Stimulated activated CD4-positive, alpha-beta T cell treated with anti-CD3 and anti-CD28 coated beads, Interleukin-2, amount 100 ng/mL, for 48 hours (primary cell): ENCODE results near the gene NFAT5.
"Not testable (repeated sequence)": the region's sequence is repeated elsewhere in the genome, so short reads cannot be mapped to it uniquely, and the experiment has no call there.

Source experiments
- DNase-seq, 2 donors: peaks; one replicate each; pipeline ENCODE4 v3.0.0-alpha.2; 2020

Gene NFAT5

DNA sequence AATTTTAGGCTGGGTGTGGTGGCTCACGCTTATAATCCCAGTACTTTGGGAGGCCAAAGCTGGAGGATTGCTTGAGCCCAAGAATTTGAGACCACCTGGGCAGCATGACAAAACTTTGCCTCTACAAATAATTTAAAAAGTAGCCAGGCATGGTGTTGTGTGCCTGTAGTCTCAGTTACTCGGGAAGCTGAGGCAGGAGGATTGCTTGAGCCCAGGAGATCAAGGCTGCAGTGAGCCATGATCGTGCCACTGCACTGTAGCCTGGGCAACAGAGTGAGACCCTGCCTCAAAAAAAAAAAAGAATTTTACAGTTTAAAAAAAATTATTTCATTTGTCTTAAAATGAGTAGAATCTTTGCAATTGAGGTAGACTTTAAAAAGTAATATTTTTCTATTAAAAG, 78.2 kb downstream of the NFAT5 start:
- not testable (repeated sequence) for DNase-seq

DNA sequence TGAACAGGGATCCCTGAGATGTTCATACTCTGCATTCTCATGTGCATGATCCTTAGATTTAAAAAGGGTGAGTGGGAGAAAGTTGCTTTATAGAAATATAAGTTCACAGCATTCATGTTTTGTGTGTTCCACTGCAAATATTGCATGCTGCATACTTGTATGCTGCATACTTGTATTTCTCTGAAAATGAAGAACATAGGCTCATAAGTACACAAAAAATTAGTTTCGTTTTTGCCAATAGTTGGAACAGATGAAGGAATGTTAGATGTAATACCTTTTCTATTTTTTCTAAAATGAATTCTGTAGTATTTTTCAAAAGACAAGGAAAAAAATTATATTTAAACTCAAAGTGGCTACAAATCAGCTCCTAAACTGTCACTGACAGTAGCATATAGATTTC, 79.0 kb downstream of the NFAT5 start:
- no peak for DNase-seq

DNA sequence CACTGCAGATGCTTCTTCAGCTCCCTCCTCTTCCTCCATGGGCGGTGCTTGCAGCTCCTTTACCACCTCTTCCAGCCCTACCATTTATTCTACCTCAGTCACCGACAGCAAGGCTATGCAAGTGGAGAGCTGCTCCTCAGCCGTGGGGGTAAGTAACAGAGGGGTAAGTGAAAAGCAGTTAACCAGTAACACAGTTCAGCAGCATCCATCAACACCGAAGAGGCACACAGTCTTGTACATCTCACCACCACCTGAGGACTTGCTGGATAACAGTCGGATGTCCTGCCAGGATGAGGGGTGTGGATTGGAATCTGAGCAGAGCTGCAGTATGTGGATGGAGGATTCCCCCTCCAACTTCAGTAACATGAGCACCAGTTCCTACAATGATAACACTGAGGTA, 81.3 kb downstream of the NFAT5 start:
- no peak for DNase-seq

DNA sequence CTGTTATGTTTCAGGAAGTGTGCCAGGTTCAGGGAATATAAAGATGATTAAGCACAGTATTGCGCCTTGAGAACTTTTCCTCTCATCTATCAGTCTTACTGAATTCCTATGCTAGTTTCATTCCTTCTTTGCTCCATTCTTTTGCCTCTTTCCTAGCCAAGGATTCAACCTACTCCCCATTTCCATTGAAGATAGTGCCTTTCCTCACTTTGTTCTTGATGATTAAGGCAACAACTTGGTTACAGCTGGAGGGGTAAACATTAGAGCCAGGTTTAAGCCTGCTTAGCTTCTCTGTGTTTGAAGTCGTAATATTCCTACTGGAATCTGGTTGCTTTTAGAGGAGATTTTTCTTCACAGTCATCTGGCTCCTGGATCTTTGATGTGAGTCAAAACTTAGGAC, 85.5 kb downstream of the NFAT5 start:
- no peak for DNase-seq

DNA sequence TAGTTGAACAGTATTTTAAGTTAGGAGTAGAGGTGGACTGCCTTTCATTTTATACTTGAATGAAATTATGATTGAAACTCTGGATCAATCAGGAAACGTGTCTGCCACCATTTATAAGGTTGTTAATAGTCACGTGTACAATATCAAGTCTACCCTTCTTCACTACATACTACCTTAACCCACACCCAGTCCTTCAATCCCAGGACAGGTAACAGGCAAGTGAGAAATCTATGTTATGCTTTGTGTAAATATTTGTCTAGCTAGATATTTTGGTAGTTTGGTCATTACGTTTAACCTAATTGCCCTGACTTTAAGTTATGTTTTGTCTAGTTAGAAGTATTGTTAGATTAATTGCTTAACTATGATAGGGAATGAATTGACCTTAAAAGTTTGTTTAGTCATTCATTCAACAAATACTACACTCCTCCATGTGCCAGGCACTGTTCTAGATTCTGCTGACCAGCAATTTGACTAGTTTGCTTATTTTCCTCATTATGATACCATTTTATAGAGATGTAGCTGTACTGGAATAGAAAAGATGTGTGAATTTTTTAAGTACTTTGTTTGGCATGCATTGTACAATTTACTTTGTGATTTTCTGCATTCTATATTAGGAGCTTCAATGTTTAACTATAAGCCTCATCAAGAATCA, 88.6 kb downstream of the NFAT5 start:
- DNase-seq, result no peak

DNA sequence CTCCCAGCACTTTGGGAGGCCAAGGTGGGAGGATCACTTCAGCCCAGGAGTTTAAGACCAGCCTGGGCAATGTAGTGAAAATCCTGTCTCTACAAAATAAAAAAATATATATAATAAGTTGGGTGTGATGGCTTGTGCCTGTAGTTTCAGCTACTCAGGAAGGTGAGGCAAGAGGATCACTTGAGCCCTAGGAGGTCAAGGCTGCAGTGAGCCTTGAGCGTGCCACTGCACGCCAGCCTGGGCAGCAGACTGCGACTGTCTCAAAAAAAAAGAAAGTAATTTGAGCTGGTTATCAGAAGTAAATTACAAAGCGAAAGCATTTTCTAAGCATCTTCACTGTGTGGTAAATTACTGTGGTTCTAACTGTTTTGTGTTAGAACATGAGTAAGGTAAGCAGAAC, 94.4 kb downstream of the NFAT5 start:
- DNase-seq, result no peak

DNA sequence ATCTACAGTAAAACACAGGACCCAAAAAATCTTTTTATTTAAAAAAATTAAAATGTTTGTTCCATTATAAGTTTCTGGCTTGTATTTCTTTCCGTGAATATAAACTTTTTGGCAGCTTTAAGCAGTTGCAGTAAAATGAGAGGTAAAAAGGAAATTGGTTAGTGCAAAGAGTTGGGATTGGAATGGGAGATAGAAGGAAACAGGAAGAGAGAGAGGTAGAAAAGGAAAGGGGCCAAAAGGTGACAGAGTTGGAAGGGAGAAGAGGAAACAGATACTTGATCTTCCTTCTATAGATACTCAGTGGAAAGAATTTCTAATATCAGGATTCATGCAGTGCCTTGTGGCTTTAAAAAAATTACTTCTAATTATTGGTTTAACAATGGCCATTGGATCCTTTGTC, 97.1 kb downstream of the NFAT5 start:
- no peak for DNase-seq

DNA sequence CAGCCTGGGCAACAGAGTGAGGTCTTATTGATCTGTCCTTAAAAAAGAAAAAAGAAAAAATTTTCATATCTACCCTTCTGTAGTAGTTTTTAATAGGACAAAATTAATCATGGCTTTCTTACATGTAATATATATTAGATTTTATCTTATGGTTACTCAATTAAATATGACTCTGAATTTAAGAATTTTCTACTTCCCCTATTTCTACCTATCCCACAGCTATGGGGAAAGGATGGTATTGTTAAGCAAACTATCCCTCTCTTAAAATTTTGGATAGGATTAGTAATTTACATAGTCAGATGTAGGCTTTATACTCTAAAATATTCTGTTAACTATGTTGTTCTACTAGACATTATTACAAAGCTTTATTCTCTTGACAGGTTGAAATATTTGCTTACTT, 98.1 kb downstream of the NFAT5 start:
- no peak for DNase-seq

DNA sequence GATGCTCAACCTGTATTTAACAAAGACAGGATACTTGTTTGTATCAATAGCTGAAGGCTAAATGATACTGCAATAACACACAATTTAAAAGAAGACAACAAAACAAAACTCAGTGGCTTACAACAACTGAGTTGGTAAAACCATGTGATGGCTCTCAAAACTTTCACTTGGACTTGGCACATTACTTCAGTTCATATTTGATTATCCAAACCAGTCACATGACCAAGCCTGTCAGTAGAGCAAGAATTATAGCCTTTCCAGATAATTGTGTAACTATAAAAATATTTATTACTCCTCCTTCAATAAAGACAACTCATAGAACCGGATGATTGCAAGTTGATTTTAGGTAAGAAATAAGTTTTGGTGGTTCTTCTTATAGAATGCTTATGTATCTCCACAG, 103.8 kb downstream of the NFAT5 start:
- no peak for DNase-seq

DNA sequence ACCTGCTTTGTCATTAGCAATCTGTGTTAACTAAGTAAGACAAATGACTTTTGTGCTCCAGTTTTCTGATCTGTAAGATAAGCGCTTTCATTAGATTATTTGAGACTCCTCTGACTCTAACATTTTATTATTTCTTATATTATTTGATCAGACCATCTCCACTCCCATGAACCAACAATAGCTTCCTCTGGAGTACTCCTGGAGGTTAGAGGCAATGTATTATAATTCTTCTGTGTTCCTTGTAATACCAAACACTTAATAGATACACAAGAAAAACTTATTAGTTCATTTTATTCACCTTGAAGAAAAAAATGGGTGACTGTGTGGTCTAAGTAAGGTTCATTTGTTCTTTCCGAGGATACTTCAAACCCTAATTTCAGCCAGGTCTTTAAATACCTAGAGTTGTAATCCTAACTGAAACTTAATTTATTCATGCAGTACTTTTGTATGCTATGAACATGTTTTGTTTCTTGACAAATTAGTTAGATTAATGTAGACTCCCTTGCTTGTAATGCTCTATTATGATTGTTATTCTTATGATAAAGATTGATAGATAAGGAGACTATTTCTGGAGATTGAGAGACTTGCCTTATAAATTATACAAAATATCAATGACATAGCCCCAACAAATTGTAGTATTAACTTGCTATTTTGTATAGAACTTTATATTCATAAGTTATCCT, 106.7 kb downstream of the NFAT5 start:
- DNase-seq, result no peak

DNA sequence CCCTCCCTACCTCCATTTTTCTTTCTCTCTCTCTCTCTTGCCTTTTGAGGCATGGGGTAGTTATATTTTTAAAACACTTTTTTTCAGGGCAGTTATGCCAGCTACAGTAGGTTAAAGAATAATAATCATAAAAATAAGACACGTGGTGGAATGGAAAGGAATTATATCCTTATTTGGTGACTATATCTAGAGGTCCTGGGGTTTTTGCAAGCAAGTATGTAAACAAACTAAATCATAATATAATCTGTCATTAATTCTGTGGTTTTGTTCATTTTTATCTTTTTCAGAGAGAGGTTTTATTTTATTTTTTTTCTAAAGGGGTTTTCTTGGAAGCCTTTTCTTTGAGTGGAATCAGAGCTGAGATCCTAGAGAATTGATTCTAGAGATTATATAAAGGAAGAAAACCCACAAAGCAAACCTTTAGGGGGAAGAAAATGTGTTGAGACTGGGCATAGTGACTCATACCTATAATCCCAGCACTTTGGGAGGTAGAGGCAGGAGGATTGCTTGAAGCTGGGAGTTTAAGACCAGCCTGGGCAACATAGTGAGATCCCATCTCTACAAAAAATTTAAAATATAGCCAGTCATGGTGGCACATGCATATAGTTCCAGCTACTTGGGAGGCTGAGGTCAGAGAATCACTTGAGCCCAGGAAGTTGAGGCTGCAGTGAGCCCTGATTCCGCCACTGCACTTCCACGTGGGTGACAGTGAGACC, 107.4 kb downstream of the NFAT5 start:
- no peak for DNase-seq

DNA sequence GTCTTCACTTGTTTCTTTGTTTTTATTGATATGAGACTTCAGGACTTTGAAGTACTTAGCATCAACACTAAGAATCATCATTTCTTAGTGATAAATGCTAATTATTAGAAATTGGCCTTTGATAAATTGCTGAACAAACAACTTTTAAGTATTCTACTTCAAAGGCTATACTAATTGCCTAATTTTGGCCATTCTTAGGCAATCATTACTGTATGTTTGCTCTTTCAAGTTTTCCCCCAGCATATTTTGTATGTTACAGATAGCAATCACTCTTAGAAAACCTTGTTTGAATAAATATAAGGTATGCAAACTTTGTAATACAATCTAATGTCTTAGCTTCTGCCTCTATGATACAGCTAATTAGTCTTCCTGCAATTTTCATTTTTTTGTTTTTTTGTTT, 114.6 kb downstream of the NFAT5 start:
- DNase-seq, result no peak

DNA sequence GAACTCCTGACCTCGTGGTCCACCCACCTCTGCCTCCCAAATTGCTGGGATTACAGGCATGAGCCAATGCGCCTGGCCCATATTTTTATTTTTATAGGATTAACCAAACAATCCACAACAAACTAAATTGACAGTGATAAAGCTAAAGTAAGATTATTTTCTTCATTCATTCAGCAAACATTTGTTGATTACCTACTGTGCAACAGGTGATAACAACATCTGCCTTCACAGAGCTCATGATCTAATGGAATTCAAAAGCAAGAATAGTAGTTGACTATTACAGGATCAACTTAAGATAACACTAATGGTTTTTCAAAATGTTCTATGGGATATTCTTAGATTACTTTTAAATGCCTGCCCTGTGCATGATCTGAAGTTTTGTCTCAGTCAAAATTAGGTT, 122.8 kb downstream of the NFAT5 start:
- DNase-seq, result no peak

DNA sequence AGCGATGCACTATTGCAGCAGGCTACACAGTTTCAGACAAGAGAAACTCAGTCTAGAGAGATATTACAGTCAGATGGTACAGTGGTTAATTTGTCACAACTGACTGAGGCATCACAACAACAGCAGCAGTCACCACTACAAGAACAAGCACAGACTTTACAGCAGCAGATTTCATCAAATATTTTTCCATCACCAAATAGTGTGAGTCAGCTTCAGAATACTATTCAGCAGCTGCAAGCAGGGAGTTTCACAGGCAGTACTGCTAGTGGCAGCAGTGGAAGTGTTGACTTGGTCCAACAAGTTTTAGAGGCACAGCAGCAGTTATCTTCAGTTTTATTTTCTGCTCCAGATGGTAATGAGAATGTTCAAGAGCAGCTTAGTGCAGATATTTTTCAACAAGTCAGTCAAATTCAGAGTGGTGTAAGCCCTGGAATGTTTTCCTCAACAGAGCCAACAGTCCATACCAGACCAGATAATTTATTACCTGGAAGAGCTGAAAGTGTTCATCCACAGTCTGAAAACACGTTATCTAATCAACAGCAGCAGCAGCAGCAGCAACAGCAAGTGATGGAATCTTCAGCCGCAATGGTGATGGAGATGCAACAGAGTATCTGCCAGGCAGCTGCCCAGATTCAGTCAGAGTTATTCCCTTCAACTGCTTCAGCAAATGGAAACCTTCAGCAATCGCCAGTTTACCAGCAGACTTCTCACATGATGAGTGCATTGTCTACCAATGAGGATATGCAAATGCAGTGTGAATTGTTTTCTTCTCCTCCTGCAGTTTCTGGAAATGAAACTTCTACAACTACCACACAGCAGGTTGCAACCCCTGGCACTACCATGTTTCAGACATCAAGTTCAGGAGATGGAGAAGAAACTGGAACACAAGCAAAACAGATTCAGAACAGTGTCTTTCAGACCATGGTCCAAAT, 126.5 kb downstream of the NFAT5 start:
- DNase-seq, result no peak

DNA sequence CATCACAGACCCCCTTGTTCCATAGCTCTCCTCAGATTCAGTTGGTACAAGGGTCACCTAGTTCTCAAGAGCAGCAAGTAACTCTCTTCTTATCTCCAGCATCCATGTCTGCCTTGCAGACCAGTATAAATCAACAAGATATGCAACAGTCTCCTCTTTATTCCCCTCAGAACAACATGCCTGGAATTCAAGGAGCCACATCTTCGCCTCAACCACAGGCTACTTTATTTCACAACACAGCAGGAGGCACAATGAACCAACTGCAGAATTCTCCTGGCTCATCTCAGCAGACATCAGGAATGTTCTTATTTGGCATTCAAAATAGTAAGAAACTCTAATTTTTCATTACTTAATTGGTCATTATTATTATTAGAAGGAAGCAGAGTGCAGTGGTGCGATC, 128.2 kb downstream of the NFAT5 start:
- DNase-seq, result no peak

DNA sequence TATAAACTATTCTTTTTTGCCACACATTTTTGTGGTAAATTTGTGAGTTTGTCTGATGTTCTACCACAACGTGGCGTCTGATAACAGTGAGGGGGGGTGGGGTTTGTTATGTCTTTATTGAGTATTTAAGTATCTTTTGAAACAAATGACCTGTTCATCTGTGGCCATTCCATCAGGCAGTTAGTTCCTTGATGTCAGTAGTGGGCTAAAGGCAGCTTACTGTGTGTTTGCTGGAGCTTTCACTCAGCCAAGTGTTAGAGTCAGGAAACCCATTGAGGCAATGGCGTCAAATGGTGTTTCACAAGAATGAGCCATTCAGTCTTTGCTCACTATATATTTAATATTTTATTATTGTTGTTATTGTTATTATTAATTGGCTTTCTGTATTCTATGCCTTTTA, 132.6 kb downstream of the NFAT5 start:
- no peak for DNase-seq

DNA sequence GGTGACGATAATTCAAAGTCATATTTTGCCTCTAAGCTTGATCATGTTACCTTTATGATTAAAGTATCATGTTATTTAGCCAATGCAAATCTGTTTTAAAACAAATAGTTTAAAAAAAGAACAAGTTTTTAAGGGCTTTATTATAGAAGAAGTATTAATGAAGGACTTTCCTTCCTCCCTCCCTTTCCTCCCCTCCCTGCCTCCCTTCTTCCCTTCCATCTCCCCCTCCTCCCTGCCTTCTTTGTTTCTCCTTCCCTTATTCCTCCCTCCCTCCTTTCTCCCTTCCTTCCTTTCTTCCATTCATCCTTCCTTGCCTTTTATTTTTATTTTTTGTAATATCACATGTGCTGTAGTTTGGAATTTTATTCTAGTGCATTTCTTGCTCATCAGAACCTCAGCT, 134.1 kb downstream of the NFAT5 start:
- DNase-seq, result no peak

DNA sequence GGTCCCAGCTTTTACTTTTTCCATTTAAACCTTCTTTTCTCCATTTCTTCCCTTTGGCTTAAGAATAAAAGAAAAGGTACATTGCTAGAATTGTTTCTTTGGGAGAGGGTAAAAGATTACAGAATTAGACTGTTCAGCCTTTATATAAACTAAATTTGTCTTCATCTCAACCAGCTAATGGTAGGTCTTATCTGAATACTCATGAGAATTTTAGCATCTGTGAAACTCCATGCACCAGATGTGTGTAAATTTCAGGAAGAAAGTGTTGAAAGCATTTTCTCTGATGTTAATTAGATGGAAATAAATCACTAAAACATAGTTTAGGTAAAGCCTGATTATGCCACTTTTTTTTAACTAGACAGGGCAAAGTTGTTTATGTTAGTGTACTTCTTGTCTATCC, 135.7 kb downstream of the NFAT5 start:
- DNase-seq, result no peak

DNA sequence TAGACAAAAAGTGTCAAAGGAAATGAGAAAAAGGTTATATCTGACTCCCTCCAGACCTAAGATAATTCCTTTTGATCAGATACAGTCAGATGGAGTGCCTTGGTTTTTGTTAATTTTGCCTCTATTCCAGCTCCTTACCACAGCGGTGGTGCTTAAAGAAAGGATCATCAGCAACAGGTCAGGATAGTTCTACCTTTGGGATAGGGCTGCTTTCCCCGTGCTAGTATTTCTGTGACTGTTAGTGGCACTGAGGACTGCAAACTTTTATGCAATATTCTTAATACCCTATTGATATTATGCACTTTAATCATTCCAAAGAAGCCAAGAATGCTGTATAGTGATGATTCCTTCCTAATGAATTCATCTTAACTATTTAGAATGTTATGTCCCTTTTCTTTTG, 136.1 kb downstream of the NFAT5 start:
- DNase-seq, result no peak

DNA sequence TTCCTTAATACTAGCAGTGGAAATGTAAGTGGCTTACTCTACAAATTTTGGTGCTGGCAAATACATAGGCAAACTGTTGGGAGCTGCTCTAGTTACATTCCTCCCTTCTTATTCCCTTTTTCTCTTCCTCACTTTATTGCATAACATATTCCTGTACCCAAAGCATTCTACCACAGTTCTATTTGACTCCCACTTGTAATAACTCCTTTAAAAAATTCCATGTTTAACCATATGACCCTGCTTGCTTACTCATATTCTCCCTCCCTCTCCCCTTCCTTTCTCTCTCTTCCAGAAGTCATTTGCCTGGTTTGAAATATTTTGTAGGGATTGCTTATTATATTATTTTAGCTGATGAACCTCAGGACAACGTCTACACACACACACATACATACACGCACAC, 137.9 kb downstream of the NFAT5 start:
- no peak for DNase-seq

DNA sequence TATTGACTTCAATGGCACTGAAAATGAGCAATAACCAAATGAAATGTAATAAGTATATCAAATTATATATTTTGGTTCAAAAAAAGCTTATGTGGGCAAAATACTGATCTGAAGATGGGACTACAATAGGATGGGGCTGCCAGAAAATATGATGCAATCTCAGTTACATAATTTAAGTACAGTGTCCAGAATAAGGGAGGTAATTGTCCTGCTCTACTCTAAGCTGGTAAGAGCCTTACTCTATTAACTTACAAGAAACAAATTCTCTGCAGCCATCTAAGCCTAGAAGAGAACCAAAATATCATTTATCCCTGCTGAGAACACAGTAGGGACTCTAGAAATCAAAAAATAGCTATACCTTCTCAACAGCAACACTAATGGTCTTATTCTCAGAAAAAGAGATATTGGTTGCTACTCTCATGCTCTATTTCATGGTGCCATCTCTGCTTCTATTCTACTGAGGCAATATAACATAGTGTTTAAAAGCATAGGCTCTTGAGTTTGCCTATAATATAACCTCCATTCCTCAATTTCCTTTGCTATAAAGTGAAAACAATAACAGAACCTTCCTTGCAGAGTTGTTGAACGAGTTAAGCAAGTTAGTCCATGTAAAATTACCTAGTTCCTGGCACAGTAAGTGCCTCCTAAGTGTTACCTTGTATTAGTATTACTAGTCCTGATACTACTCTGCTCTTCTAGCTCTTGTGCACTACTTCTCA, 140.6 kb downstream of the NFAT5 start:
- no peak for DNase-seq

DNA sequence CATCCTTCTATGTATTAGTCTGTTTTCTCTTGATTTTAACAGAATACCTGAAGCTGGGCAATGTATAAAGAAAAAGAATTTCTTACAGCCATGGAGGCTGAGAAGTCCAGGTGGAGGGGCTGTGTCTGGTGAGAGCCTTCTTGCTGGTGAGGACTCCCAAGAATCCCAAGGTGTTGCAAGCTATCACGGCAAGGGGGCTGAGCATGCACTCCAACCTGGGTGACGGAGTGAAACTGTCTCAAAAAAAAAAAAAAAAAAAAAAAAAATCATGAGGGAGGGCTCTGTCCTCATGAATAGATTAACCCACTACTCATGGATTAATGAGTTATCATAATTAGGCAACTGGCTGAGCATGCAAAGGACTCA, 141.2 kb downstream of the NFAT5 start:
- DNase-seq, result no peak
